Measurements from ENCODE around the gene EPHB1.

DNA sequence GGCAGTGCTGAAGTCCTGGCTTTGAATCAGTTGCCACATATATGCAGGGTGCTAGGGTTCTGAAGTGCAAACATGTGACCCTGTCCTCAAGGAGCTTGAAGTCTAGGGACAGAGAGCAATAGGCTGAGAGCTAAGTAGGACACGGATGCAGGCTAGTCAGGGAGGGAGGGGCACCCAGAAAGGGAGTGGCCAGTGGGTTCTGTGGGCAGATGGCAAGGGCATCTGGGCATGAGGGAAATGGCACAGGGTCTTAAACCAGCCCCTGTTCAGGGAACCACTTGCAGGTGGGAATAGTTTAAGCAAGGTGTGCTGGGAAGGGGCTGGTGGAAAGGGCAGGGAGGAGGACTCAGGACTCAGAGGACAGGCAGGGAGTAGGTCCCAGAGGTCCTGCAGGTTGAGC is 46.4 kb upstream of the EPHB1 start:
- TF ChIP-seq CTCF (IDR thresholded peaks at IDR 0.05 in 2 of 3, conservative IDR thresholded peaks at IDR 0.05 in 1 of 3; ENCODE audit: borderline replicate concordance in 1 of 3, insufficient read depth in 1 of 3, low read depth in 2 of 3, low read length in 2 of 3) (no peak), EZH2phosphoT487 (IDR thresholded peaks at IDR 0.05; ENCODE audit: borderline replicate concordance) (no peak), ZBTB33 (IDR thresholded peaks at IDR 0.05; ENCODE audit: extremely low read depth, insufficient replicate concordance, low read length) (no peak), POLR2A (IDR thresholded peaks at IDR 0.05; ENCODE audit: borderline replicate concordance, extremely low read depth, insufficient read depth, insufficient read length) (no peak), EZH2 (IDR thresholded peaks at IDR 0.05) (no peak), YY1 (IDR thresholded peaks at IDR 0.05; ENCODE audit: extremely low read depth, insufficient replicate concordance, low read depth, low read length) (no peak)

Measured in HCT116 (cell line).